GM19452 (cell line): Measurements from ENCODE around the gene PUSL1.
A peak's percentile ranks its signal among the peaks of the same experiment; 100 is the strongest.

ENCODE experiments used
- ATAC-seq: cut with Tn5 transposase; IDR thresholded peaks from one replicate; pipeline ENCODE4 v1.9.1; 2021; ENCODE audit not compliant: unreplicated experiment

The PUSL1 gene

GRCh38 chr1:1335792-1336248, 27.4 kb downstream of the PUSL1 start:
- no peak for ATAC-seq

- no peak for ATAC-seq
These were observed 28.0 kb downstream of the PUSL1 start for GRCh38 chr1:1336446-1336845.

GRCh38 chr1:1336931-1337792, 28.8 kb downstream of the PUSL1 start:
- ATAC-seq = no peak

GRCh38 chr1:1337793-1338147, 29.4 kb downstream of the PUSL1 start:
- no peak for ATAC-seq

GRCh38 chr1:1338278-1338677, 29.9 kb downstream of the PUSL1 start:
- ATAC-seq = no peak

GRCh38 chr1:1340185-1340584, 31.8 kb downstream of the PUSL1 start:
- ATAC-seq = no peak

GRCh38 chr1:1340791-1341548, 32.6 kb downstream of the PUSL1 start:
- no peak for ATAC-seq

- ATAC-seq = no peak
These were observed 33.2 kb downstream of the PUSL1 start for GRCh38 chr1:1341549-1342021.

- no peak for ATAC-seq
These were observed 33.7 kb downstream of the PUSL1 start for GRCh38 chr1:1342061-1342562.

- no peak for ATAC-seq
These were observed 34.3 kb downstream of the PUSL1 start for GRCh38 chr1:1342584-1343115.

GRCh38 chr1:1343811-1344421, 35.5 kb downstream of the PUSL1 start:
- no peak for ATAC-seq

GRCh38 chr1:1344655-1345361, 36.4 kb downstream of the PUSL1 start:
- no peak for ATAC-seq

- no peak for ATAC-seq
These were observed 37.0 kb downstream of the PUSL1 start for GRCh38 chr1:1345384-1345783.

- ATAC-seq = no peak
These were observed 37.6 kb downstream of the PUSL1 start for GRCh38 chr1:1345860-1346500.

GRCh38 chr1:1346501-1346890, 38.1 kb downstream of the PUSL1 start:
- no peak for ATAC-seq

GRCh38 chr1:1347026-1347595, 38.7 kb downstream of the PUSL1 start:
- no peak for ATAC-seq

GRCh38 chr1:1347663-1348419, 39.4 kb downstream of the PUSL1 start:
- no peak for ATAC-seq

GRCh38 chr1:1348420-1349255, 40.2 kb downstream of the PUSL1 start:
- ATAC-seq = peak; percentile 25
